ENCODE measurements around the gene ATP8A1. TPM values are rescaled to one million over a fixed set of nuclear protein-coding genes. Genes with fewer than 3 reads are reported as not detected.

The ATP8A1 gene
- total RNA-seq, 2 experiments from 2014 or later = 27.6 to 32.0 TPM

Other genes with a start within 250 kb of the ATP8A1 start
- not detected for gene GRXCR1, start 235.6 kb upstream of the ATP8A1 start, total RNA-seq